GM12801 (cell line): Measurements from ENCODE around the gene APOM.

ENCODE experiments used
- CTCF ChIP-seq: IDR thresholded peaks from one replicate; pipeline ENCODE4 v1.5.1; 2011; ENCODE audit warnings: control low read depth; ENCODE audit not compliant: insufficient read length; ENCODE audit errors: extremely low read depth

The APOM gene

GRCh38 chr6:31702405-31702818, 46.7 kb downstream of the APOM start:
- no peak for TF ChIP-seq CTCF

GRCh38 chr6:31702819-31703716, 47.4 kb downstream of the APOM start, which contains the start of gene ABHD16A:
Gene ABHD16A, minus strand, starts transcription at chr6:31703324. Its CDS starts 43 bp downstream, at chr6:31703281.
- no peak for TF ChIP-seq CTCF

GRCh38 chr6:31705931-31706330, 50.2 kb downstream of the APOM start:
- TF ChIP-seq CTCF: no peak

- TF ChIP-seq CTCF: no peak
Observed at GRCh38 chr6:31706599-31706998, 50.9 kb downstream of the APOM start, which contains the start of gene LY6G6F. Gene LY6G6F, plus strand, starts transcription at chr6:31706866. Its CDS starts 41 bp downstream, at chr6:31706907.

- TF ChIP-seq CTCF: no peak
Observed at GRCh38 chr6:31707701-31708100, 52.0 kb downstream of the APOM start.
